ENCODE data around the gene TBC1D22A. TPM values are rescaled to one million over a fixed set of nuclear protein-coding genes. Genes with fewer than 3 reads are reported as not detected.

TBC1D22A gene
- total RNA-seq, 3 donors from 2014 or later, result 35.6 to 51.9 (median 41.8) TPM

GRCh38 chr22:46734830-46735453, 27.5 kb upstream of the TBC1D22A start:
- ATAC-seq, result peak; percentile 22

GRCh38 chr22:46735747-46736608, 26.5 kb upstream of the TBC1D22A start:
- ATAC-seq (no peak), DNase-seq (peak in 1 of 3 donors; percentile 61)
- intact Hi-C loops (cut with DNase I, micrococcal nuclease), result no loop called here
- Histone ChIP-seq H3K9me3 (no peaks in the 10 kb centered on the region), H3K4me3 (no peak overlapping the region), H3K4me1 (ENCODE audit: low read depth) (peaks cover 78% of the 10 kb centered on the region), H3K36me3 (ENCODE audit: low read depth) (no peaks in the 10 kb centered on the region)
- TF ChIP-seq, protein P1, sequence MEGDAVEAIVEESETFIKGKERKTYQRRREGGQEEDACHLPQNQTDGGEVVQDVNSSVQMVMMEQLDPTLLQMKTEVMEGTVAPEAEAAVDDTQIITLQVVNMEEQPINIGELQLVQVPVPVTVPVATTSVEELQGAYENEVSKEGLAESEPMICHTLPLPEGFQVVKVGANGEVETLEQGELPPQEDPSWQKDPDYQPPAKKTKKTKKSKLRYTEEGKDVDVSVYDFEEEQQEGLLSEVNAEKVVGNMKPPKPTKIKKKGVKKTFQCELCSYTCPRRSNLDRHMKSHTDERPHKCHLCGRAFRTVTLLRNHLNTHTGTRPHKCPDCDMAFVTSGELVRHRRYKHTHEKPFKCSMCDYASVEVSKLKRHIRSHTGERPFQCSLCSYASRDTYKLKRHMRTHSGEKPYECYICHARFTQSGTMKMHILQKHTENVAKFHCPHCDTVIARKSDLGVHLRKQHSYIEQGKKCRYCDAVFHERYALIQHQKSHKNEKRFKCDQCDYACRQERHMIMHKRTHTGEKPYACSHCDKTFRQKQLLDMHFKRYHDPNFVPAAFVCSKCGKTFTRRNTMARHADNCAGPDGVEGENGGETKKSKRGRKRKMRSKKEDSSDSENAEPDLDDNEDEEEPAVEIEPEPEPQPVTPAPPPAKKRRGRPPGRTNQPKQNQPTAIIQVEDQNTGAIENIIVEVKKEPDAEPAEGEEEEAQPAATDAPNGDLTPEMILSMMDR (IDR thresholded peaks at IDR 0.05), result no peak

More at GRCh38 chr22:46734830-46735453, 27.5 kb upstream of the TBC1D22A start:
- H3K4me3 ChIP-seq, result no peak overlapping the region
- peak; percentile 59 to 85 (median 72) for DNase-seq
- no peaks in the 10 kb centered on the region for H3K36me3 ChIP-seq (ENCODE audit: low read depth)
- H3K9me3 ChIP-seq, result no peaks in the 10 kb centered on the region
- TF ChIP-seq, protein P1 (IDR thresholded peaks at IDR 0.05), result no peak
- H3K4me1 ChIP-seq (ENCODE audit: low read depth), result peaks cover 73% of the 10 kb centered on the region
- intact Hi-C loops (cut with DNase I, micrococcal nuclease), result no loop called here

DNA sequence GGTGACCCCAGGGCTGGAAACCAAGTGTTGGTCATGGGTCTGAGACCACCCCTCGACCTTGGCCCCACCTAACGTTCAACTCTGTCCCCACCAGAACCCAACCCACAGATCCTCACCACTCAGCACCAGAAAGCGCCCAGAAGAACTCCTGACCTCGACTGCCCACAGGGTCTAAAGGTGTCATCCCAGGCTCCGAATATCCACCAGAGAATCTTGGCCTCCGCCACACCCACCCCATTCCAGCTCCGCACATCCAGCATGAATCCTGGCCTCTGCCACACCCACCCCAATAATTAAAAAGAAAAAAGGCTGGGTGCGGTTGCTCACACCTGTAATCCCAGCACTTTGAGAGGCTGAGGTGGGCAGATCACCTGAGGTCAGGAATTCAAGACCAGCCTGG, 25.7 kb upstream of the TBC1D22A start:
- Histone ChIP-seq H3K4me3 (no peak overlapping the region), H3K9me3 (no peaks in the 10 kb centered on the region), H3K36me3 (ENCODE audit: low read depth) (no peaks in the 10 kb centered on the region), H3K4me1 (ENCODE audit: low read depth) (peaks cover 77% of the 10 kb centered on the region)
- ATAC-seq, result no peak
- intact Hi-C loops (cut with DNase I, micrococcal nuclease), result no loop called here
- DNase-seq, result peak in 1 of 3 donors; percentile 61
- TF ChIP-seq, protein P1 (IDR thresholded peaks at IDR 0.05), result no peak

DNA sequence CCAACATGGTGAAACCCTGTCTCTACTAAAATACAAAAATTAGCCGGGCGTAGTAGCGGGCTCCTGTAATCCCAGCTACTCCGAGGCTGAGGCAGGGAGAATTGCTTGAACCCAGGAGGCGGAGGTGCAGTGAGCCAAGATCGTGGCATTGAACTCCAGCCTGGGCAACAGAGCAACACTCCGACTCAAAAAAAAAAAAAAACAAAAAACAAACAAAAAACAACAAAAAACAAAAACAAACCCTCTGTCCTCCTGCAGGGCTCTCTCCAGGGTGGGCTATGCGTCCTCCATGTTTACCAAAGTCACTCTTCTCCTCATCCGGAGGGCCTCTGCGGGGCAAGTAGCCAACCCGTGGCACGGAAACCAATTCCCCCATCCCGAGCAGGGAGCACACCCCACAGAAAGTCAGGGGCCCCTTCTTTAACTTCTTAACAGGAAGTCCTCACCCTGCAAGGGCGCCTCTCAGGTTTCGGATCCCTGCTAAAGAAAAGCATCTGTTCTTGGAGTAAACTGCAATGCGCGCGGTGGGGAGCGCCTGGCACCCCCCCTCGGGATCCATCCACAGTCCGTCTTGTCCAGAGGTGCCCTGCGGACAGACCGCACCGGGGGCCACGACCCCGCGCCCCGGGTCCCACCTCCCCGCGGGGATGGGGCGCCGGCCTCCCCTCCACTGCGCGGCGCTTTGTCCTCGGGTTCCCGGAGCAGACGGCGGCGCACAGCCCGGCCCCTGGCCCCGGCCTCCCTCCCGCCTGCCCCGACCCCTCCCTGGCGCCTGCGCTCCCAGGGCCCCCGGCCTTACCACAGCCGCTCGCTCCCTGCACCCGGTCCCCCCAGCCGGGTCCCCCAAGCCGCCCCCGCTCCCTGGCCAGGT, 25.1 kb upstream of the TBC1D22A start:
- peak; percentile 57 to 72 (median 72) for DNase-seq
- H3K36me3 ChIP-seq (ENCODE audit: low read depth), result no peaks in the 10 kb centered on the region
- intact Hi-C loops (cut with DNase I, micrococcal nuclease), result no loop called here
- TF ChIP-seq, protein P1 (IDR thresholded peaks at IDR 0.05), result no peak
- no peaks in the 10 kb centered on the region for H3K9me3 ChIP-seq
- H3K4me3 ChIP-seq, result peak overlapping the region; percentile 84
- ATAC-seq, result peak; percentile 15
- H3K4me1 ChIP-seq (ENCODE audit: low read depth), result peaks cover 77% of the 10 kb centered on the region

DNA sequence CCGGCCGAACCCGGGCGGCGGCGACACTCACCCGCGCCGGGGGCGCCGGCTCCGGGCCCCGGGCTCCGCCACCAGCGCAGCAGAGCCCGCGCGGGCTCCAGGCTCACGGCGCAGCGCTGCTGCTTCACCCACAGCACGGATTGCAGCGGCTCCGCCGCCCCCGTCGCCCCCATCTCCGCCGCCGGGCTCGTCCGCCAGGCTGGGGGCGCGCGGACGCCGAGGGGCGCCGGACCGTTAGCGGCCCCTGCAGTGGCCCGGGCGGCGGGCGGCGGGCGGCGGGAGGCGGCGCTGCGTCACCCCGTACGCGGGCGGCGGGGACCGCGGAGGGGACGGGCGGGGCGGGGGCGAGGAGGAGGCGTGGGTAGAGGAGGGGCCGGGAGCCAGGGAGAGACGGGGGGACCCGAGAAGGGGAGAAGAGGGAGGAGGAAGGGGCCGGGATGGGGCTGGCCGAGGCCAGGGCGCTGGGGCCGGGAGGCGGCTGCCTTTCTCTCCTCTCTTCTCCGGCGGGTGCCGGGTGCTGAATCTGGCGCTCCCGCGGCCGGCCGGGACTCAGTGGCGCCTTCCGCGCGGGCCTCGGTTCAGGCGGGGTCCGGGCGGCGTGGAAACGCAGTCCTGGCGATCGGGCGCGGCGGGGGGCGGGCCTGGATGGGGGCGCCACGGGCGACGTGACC, 24.3 kb upstream of the TBC1D22A start, which contains the start of gene CERK:
CERK (minus strand) TSS at position 277 of the 671 bp plus-strand sequence; CDS start at position 173, 104 bp downstream.
- peak; percentile 55 for ATAC-seq
- DNase-seq, result peak; percentile 75 to 89 (median 81)
- Histone ChIP-seq H3K9me3 (no peaks in the 10 kb centered on the region), H3K4me1 (ENCODE audit: low read depth) (peaks cover 76% of the 10 kb centered on the region), H3K4me3 (peak within 1 kb of the TSS; percentile 84), H3K36me3 (ENCODE audit: low read depth) (no peaks in the 10 kb centered on the region)
- intact Hi-C loops (cut with DNase I, micrococcal nuclease), result no loop called here
- TF ChIP-seq, protein P1 (IDR thresholded peaks at IDR 0.05), result no peak
